ENCODE measurements around the gene RSRC1. TPM values are rescaled to one million over a fixed set of nuclear protein-coding genes. Genes with fewer than 3 reads are reported as not detected.

RSRC1 gene
- total RNA-seq, 2 experiments from 2014 or later, result 76.3 to 78.1 TPM

- H3K27ac ChIP-seq (ENCODE audit: low read depth, low read length, poor library complexity, severe bottlenecking), result no peak overlapping the region
- H3K4me2 ChIP-seq (ENCODE audit: low read length), result no peak overlapping the region
- H3K9me2 ChIP-seq (ENCODE audit: insufficient read depth, low read length), result no peaks in the 10 kb centered on the region
- CTCF ChIA-PET (ENCODE audit: unreplicated experiment), result no interaction called here
- TF ChIP-seq EZH2phosphoT487 (IDR thresholded peaks at IDR 0.05; ENCODE audit: borderline replicate concordance, low read depth, low read length) (no peak), CTCF (conservative IDR thresholded peaks at IDR 0.05; ENCODE audit: low read length) (no peak)
- POLR2A ChIA-PET, result no interaction called here
- intact Hi-C loops (cut with micrococcal nuclease; ENCODE audit: unreplicated experiment), result no loop called here
- H3K36me3 ChIP-seq (ENCODE audit: insufficient read depth, low read length), result no peaks in the 10 kb centered on the region
- H2AFZ ChIP-seq (ENCODE audit: low read length), result no peak overlapping the region
- H3K4me3 ChIP-seq (ENCODE audit: low read depth, low read length, poor library complexity, severe bottlenecking), result no peak overlapping the region
- H3K4me1 ChIP-seq (ENCODE audit: insufficient read depth, low read length, poor library complexity, severe bottlenecking), result no peaks in the 10 kb centered on the region
- BruUV-seq (replicated peaks), result no TSS peak
- no peaks in the 10 kb centered on the region for H3K79me2 ChIP-seq (ENCODE audit: insufficient read depth, low read depth, low read length)
- DNase-seq (ENCODE audit: low spot score), result no peak
- no peaks in the 10 kb centered on the region for H3K9me3 ChIP-seq (ENCODE audit: low read length)
- no peaks in the 10 kb centered on the region for H4K20me1 ChIP-seq (ENCODE audit: insufficient read depth, low read length)
These were observed 462.3 kb downstream of the RSRC1 start for GRCh38 chr3:158571969-158572765.

- TF ChIP-seq EZH2phosphoT487 (IDR thresholded peaks at IDR 0.05; ENCODE audit: borderline replicate concordance, low read depth, low read length) (no peak), CTCF (conservative IDR thresholded peaks at IDR 0.05; ENCODE audit: low read length) (no peak)
- Histone ChIP-seq H3K79me2 (ENCODE audit: insufficient read depth, low read depth, low read length) (no peaks in the 10 kb centered on the region), H3K27ac (ENCODE audit: low read depth, low read length, poor library complexity, severe bottlenecking) (no peak overlapping the region), H3K36me3 (ENCODE audit: insufficient read depth, low read length) (no peaks in the 10 kb centered on the region), H4K20me1 (ENCODE audit: insufficient read depth, low read length) (no peaks in the 10 kb centered on the region), H2AFZ (ENCODE audit: low read length) (no peak overlapping the region), H3K9me2 (ENCODE audit: insufficient read depth, low read length) (no peaks in the 10 kb centered on the region), H3K9me3 (ENCODE audit: low read length) (no peaks in the 10 kb centered on the region), H3K4me2 (ENCODE audit: low read length) (no peak overlapping the region), H3K4me1 (ENCODE audit: insufficient read depth, low read length, poor library complexity, severe bottlenecking) (no peaks in the 10 kb centered on the region), H3K4me3 (ENCODE audit: low read depth, low read length, poor library complexity, severe bottlenecking) (no peak overlapping the region)
- no TSS peak for BruUV-seq (replicated peaks)
- ChIA-PET CTCF (ENCODE audit: unreplicated experiment) (no interaction called here), POLR2A (no interaction called here)
- intact Hi-C loops (cut with micrococcal nuclease; ENCODE audit: unreplicated experiment), result no loop called here
- DNase-seq (ENCODE audit: low spot score), result no peak
These were observed 462.8 kb downstream of the RSRC1 start for GRCh38 chr3:158572766-158573060.

- Histone ChIP-seq H4K20me1 (ENCODE audit: insufficient read depth, low read length) (no peaks in the 10 kb centered on the region), H3K27ac (ENCODE audit: low read depth, low read length, poor library complexity, severe bottlenecking) (no peak overlapping the region), H3K4me2 (ENCODE audit: low read length) (no peak overlapping the region), H3K9me2 (ENCODE audit: insufficient read depth, low read length) (no peaks in the 10 kb centered on the region), H3K4me3 (ENCODE audit: low read depth, low read length, poor library complexity, severe bottlenecking) (no peak overlapping the region), H3K79me2 (ENCODE audit: insufficient read depth, low read depth, low read length) (no peaks in the 10 kb centered on the region), H3K4me1 (ENCODE audit: insufficient read depth, low read length, poor library complexity, severe bottlenecking) (no peaks in the 10 kb centered on the region), H2AFZ (ENCODE audit: low read length) (no peak overlapping the region), H3K36me3 (ENCODE audit: insufficient read depth, low read length) (no peaks in the 10 kb centered on the region), H3K9me3 (ENCODE audit: low read length) (no peaks in the 10 kb centered on the region)
- intact Hi-C loops (cut with micrococcal nuclease; ENCODE audit: unreplicated experiment), result no loop called here
- DNase-seq (ENCODE audit: low spot score), result no peak
- ChIA-PET POLR2A (no interaction called here), CTCF (ENCODE audit: unreplicated experiment) (no interaction called here)
- TF ChIP-seq EZH2phosphoT487 (IDR thresholded peaks at IDR 0.05; ENCODE audit: borderline replicate concordance, low read depth, low read length), result no peak
- TF ChIP-seq CTCF (conservative IDR thresholded peaks at IDR 0.05; ENCODE audit: low read length), result 0 out of 2 replicates have a peak, but pooled peaks have one; percentile 14
- BruUV-seq (replicated peaks), result no TSS peak
These were observed 463.8 kb downstream of the RSRC1 start for GRCh38 chr3:158573714-158574113.
